IMR-90 (cell line): Measurements from ENCODE around the gene CEP43. TPM values are rescaled to one million over a fixed set of nuclear protein-coding genes. Genes with fewer than 3 reads are reported as not detected.

ENCODE experiments used
- ATAC-seq: fragments of 200-7000 bp; cut with Tn5 transposase; 2 replicates; pipeline ENCODE4 v1.9.1; 2020; ENCODE audit warnings: low read depth, mild to moderate bottlenecking, moderate library complexity
- BruUV-seq: library from RNA; stranded (reverse); fragments of 400-500 nt; replicated peaks from 2 replicates; lab custom pipeline; 2021; lab: Mats Ljungman, UMichigan
- CTCF ChIA-PET: fragments of 300-600 bp; formaldehyde crosslinking; extraction: SDS; loops from one replicate; lab custom pipeline; 2021; ENCODE audit warnings: antibody characterized with exemption; lab: Yijun Ruan, JAX
- POLR2A ChIA-PET: fragments of 300-600 bp; sonication (Branson Sonifier 250); formaldehyde crosslinking; loops from one replicate; lab custom pipeline; 2022; ENCODE audit warnings: antibody characterized with exemption; ENCODE audit not compliant: unreplicated experiment; lab: Charles Lee
- DNase-seq: peaks from one replicate; pipeline ENCODE4 v3.0.0; 2013
- H2AFZ ChIP-seq: replicated peaks from 2 replicates; pipeline ENCODE3; 2013; ENCODE audit warnings: low read length, mild to moderate bottlenecking; ENCODE audit not compliant: poor library complexity
- H2AK5ac ChIP-seq: 2 replicates; pipeline ENCODE4 v1.6.1; 2013; ENCODE audit warnings: low read depth, low read length, inconsistent platforms
- H2AK9ac ChIP-seq: replicated peaks from 2 replicates; pipeline ENCODE3; 2013; ENCODE audit warnings: mild to moderate bottlenecking, low read depth, low read length, moderate library complexity; ENCODE audit not compliant: poor library complexity
- H2BK120ac ChIP-seq: 2 replicates; pipeline ENCODE4 v1.6.1; 2013; ENCODE audit warnings: low read depth, low read length, inconsistent platforms
- H2BK15ac ChIP-seq: 3 replicates; pipeline ENCODE4 v1.6.1; 2013; ENCODE audit warnings: low read depth, low read length, inconsistent platforms
- H2BK20ac ChIP-seq: 2 replicates; pipeline ENCODE4 v1.6.1; 2013; ENCODE audit warnings: low read depth, mild to moderate bottlenecking, inconsistent platforms, low read length, moderate library complexity
- H2BK5ac ChIP-seq: 2 replicates; pipeline ENCODE4 v1.6.1; 2013; ENCODE audit warnings: mild to moderate bottlenecking, low read depth, low read length, inconsistent platforms; ENCODE audit not compliant: poor library complexity, severe bottlenecking
- H3K14ac ChIP-seq: replicated peaks from 2 replicates; pipeline ENCODE4 v1.6.1; 2013; ENCODE audit warnings: low read depth, low read length, inconsistent platforms
- H3K18ac ChIP-seq: 2 replicates; pipeline ENCODE4 v1.6.1; 2013; ENCODE audit warnings: low read depth, low read length, control low read depth
- H3K23ac ChIP-seq: 2 replicates; pipeline ENCODE4 v1.6.1; 2013; ENCODE audit warnings: low read depth, low read length, inconsistent platforms
- H3K27ac ChIP-seq: 2 replicates; pipeline ENCODE4 v1.5.1; 2013; ENCODE audit warnings: mild to moderate bottlenecking, control low read depth, low read length; ENCODE audit not compliant: insufficient read depth
- H3K27me3 ChIP-seq: 2 replicates; pipeline ENCODE4 v1.6.1; 2013; ENCODE audit warnings: low read length; ENCODE audit not compliant: control insufficient read depth, insufficient read depth
- H3K36me3 ChIP-seq: 2 replicates; pipeline ENCODE4 v1.6.1; 2013; ENCODE audit warnings: low read length, mixed read lengths; ENCODE audit not compliant: control insufficient read depth, insufficient read depth
- H3K4ac ChIP-seq: 2 replicates; pipeline ENCODE4 v1.6.1; 2013; ENCODE audit warnings: low read depth, low read length, inconsistent platforms
- H3K4me1 ChIP-seq: 2 replicates; pipeline ENCODE4 v1.6.1; 2013; ENCODE audit warnings: low read length, mixed read lengths; ENCODE audit not compliant: control insufficient read depth, insufficient read depth
- H3K4me2 ChIP-seq: 2 replicates; pipeline ENCODE4 v1.6.1; 2013; ENCODE audit warnings: low read depth, mild to moderate bottlenecking, control low read depth, low read length, moderate library complexity
- H3K4me3 ChIP-seq: 2 replicates; pipeline ENCODE4 v1.5.1; 2013; ENCODE audit warnings: low read depth, mild to moderate bottlenecking, control low read depth, low read length, moderate library complexity; ENCODE audit not compliant: insufficient read depth
- H3K56ac ChIP-seq: 2 replicates; pipeline ENCODE4 v1.6.1; 2013; ENCODE audit warnings: low read length, inconsistent platforms; ENCODE audit not compliant: insufficient read depth; ENCODE audit errors: extremely low read depth
- H3K79me1 ChIP-seq, 2 experiments: 2 replicates each; pipeline ENCODE4 v1.6.1; 2013; ENCODE audit warnings: low read length in 2 of 2, inconsistent platforms in 1 of 2, low read depth in 1 of 2
- H3K9ac ChIP-seq: 2 replicates; pipeline ENCODE4 v1.6.1; 2013; ENCODE audit warnings: low read depth, low read length, control low read depth
- H3K9me1 ChIP-seq: 2 replicates; pipeline ENCODE4 v1.6.1; 2013; ENCODE audit warnings: low read length, inconsistent platforms; ENCODE audit not compliant: insufficient read depth
- H3K9me3 ChIP-seq: 2 replicates; pipeline ENCODE4 v1.6.1; 2013; ENCODE audit warnings: low read length; ENCODE audit not compliant: control insufficient read depth, insufficient read depth
- H4K20me1 ChIP-seq: 2 replicates; pipeline ENCODE4 v1.6.1; 2013; ENCODE audit warnings: low read length, inconsistent platforms; ENCODE audit not compliant: insufficient read depth
- H4K5ac ChIP-seq: 2 replicates; pipeline ENCODE4 v1.6.1; 2013; ENCODE audit warnings: mild to moderate bottlenecking, low read depth, low read length, control low read depth
- H4K8ac ChIP-seq, 2 experiments: 2 replicates each; pipeline ENCODE4 v1.6.1; 2013; ENCODE audit warnings: low read depth in 2 of 2, low read length in 2 of 2, control low read depth in 1 of 2, inconsistent platforms in 1 of 2
- H4K91ac ChIP-seq: 2 replicates; pipeline ENCODE4 v1.6.1; 2013; ENCODE audit warnings: low read depth, low read length, inconsistent platforms; ENCODE audit not compliant: insufficient read depth
- BHLHE40 ChIP-seq: fragments of 150-350 bp; IDR thresholded peaks from 2 replicates; pipeline ENCODE4 v1.6.1; 2016; ENCODE audit warnings: mild to moderate bottlenecking, low read depth, low read length
- CEBPB ChIP-seq: IDR thresholded peaks from 2 replicates; pipeline ENCODE4 v1.6.1; 2012; ENCODE audit warnings: low read depth, low read length, improper control_type of control experiment
- CHD1 ChIP-seq: IDR thresholded peaks from 2 replicates; pipeline ENCODE4 v1.6.1; 2012; ENCODE audit warnings: low read depth, low read length, improper control_type of control experiment
- CTCF ChIP-seq: conservative IDR thresholded peaks from 2 replicates; pipeline ENCODE4 v1.5.1; 2012; ENCODE audit warnings: mild to moderate bottlenecking, low read depth, low read length, improper control_type of control experiment
- ELK1 ChIP-seq: fragments of 150-350 bp; IDR thresholded peaks from 2 replicates; pipeline ENCODE4 v1.6.1; 2016; ENCODE audit warnings: low read depth, mild to moderate bottlenecking, low read length, moderate library complexity, borderline replicate concordance
- NFE2L2 ChIP-seq: fragments of 150-350 bp; IDR thresholded peaks from 2 replicates; pipeline ENCODE4 v1.6.1; 2016; ENCODE audit warnings: low read depth, mild to moderate bottlenecking, low read length
- POLR2A ChIP-seq: IDR thresholded peaks from 2 replicates; pipeline ENCODE4 v1.6.1; 2012; ENCODE audit warnings: mild to moderate bottlenecking, low read depth, low read length
- WGBS, 2 experiments: methylation state at CpG; one replicate each; pipeline versions ENCODE4 v1.1.5 to v1.1.7; 2013; ENCODE audit warnings: missing lambda C conversion rate in 2 of 2; ENCODE audit not compliant: insufficient read length in 1 of 2; ENCODE audit errors: extremely low coverage in 2 of 2; 5-methylcytosine and 5-hydroxymethylcytosine counted together
- dilution Hi-C: fragments of 300-500 bp; cut with HindIII; formaldehyde crosslinking; loops from one replicate; pipeline ENCODE4 v1.14.3; 2018; ENCODE audit warnings: low sequenced_read_pairs; ENCODE audit not compliant: unreplicated experiment
- in situ Hi-C: fragments of 300-500 bp; cut with MboI; formaldehyde crosslinking; loops from 3 replicates; pipeline ENCODE4 v1.14.3; 2019; ENCODE audit warnings: low sequenced_read_pairs, inconsistent platforms, mixed read lengths
- intact Hi-C: fragments of 100-400 bp; cut with micrococcal nuclease; formaldehyde crosslinking; loops from 2 replicates; pipeline ENCODE4 v1.10.0; 2022
- polyA plus RNA-seq, 3 experiments: library from polyadenylated mRNA; depleted of rRNA; stranded (reverse); fragments of >200 nt; gene quantifications; 2 replicates each; pipeline ENCODE4 v1.2.3, GENCODE V29; 2012; ENCODE audit warnings: low replicate concordance in 1 of 3
- total RNA-seq: library from RNA; depleted of rRNA; stranded (reverse); fragments of >200 nt; gene quantifications from 2 replicates; pipeline ENCODE4 v1.2.3, GENCODE V29; 2012

CEP43 gene
- total and polyA plus RNA-seq, 2 of the 4 experiments (the other 2 are of a cell fraction), result 8.6 to 10.7 TPM

- no peaks in the 10 kb centered on the region for H4K20me1 ChIP-seq
- intact Hi-C loops (no loop called here), in situ Hi-C loops (no loop called here), dilution Hi-C loops (no loop called here)
- H3K56ac ChIP-seq, result no peak overlapping the region
- H2AFZ ChIP-seq, result no peak overlapping the region
- H3K9ac ChIP-seq, result no peak overlapping the region
- ATAC-seq, result no peak
- H3K23ac ChIP-seq, result no peak overlapping the region
- peaks cover 17% of the 10 kb centered on the region for H3K36me3 ChIP-seq
- H2AK9ac ChIP-seq, result no peak overlapping the region
- H3K4me3 ChIP-seq, result no peak overlapping the region
- no peaks in the 10 kb centered on the region for H3K9me3 ChIP-seq
- no peak overlapping the region for H2BK20ac ChIP-seq
- no peak overlapping the region for H3K18ac ChIP-seq
- no peak overlapping the region for H4K91ac ChIP-seq
- H3K14ac ChIP-seq, result no peak overlapping the region
- H2BK5ac ChIP-seq, result no peak overlapping the region
- no peaks in the 10 kb centered on the region for H3K4me1 ChIP-seq
- H4K8ac ChIP-seq, result no peak overlapping the region
- no peak overlapping the region for H2AK5ac ChIP-seq
- no peaks in the 10 kb centered on the region for H3K27me3 ChIP-seq
- POLR2A ChIA-PET, result no interaction called here
- CTCF ChIA-PET, result no interaction called here
- no peak overlapping the region for H3K4ac ChIP-seq
- WGBS, 2 experiments, result no CpG with 5 or more reads among the region's 3 CpGs
- no peaks in the 10 kb centered on the region; a peak in 1 of 4 replicates for H3K79me1 ChIP-seq
- no peak overlapping the region for H2BK120ac ChIP-seq
- H4K5ac ChIP-seq, result no peak overlapping the region
- TF ChIP-seq CEBPB, result no peak
- no peak for TF ChIP-seq POLR2A
- TF ChIP-seq BHLHE40, result no peak
- no peak for TF ChIP-seq CTCF
- no peak for TF ChIP-seq NFE2L2
- no peak for TF ChIP-seq ELK1
- no peak for TF ChIP-seq CHD1
- no peak overlapping the region for H3K27ac ChIP-seq
- H3K4me2 ChIP-seq, result no peak overlapping the region
- BruUV-seq, result no TSS peak
- DNase-seq, result no peak
- H3K9me1 ChIP-seq, result no peaks in the 10 kb centered on the region; the same call in 1 of the 2 replicates
- no peak overlapping the region for H2BK15ac ChIP-seq
Observed at GRCh38 chr6:167037762-167038161, 38.6 kb downstream of the CEP43 start.
